Sigmoid colon (tissue), 7 donors: ENCODE data around the gene TBX15. TPM values are rescaled to one million over a fixed set of nuclear protein-coding genes. Genes with fewer than 3 reads are reported as not detected.

ENCODE experiments used
- DNase-seq: peaks from one replicate; pipeline ENCODE4 v3.0.0-alpha.2; 2019
- H3K27ac ChIP-seq, 4 donors: fragments of 200-600 bp; sonication (generic); one replicate each; pipeline ENCODE4 v1.5.1; 2016 to 2019; ENCODE audit warnings: mild to moderate bottlenecking in 1 of 4
- H3K27me3 ChIP-seq, 3 donors: fragments of 200-600 bp; sonication (generic); one replicate each; pipeline ENCODE4 v1.5.1; 2019; ENCODE audit warnings: mild to moderate bottlenecking in 1 of 3
- H3K36me3 ChIP-seq, 4 donors: fragments of 200-600 bp; sonication (generic); one replicate each; pipeline ENCODE4 v1.5.1; 2016 to 2019
- H3K4me1 ChIP-seq, 4 donors: fragments of 200-600 bp; sonication (generic); one replicate each; pipeline ENCODE4 v1.5.1; 2017 to 2019
- H3K4me3 ChIP-seq, 4 donors: fragments of 200-600 bp; sonication (generic); one replicate each; pipeline ENCODE4 v1.5.1; 2017 to 2019; ENCODE audit warnings: mild to moderate bottlenecking in 2 of 4, moderate library complexity in 1 of 4
- H3K9me3 ChIP-seq, 4 donors: fragments of 200-600 bp in 3 of 4; sonication (generic) in 3 of 4; one replicate each; pipeline versions ENCODE4 v1.5.1 to v1.6.1; 2013 to 2019
- CTCF ChIP-seq, 4 experiments: fragments of 450-650 bp in 3 of 4; fragments of 200-600 bp in 1 of 4; IDR thresholded peaks; one replicate each; pipeline ENCODE4 v1.5.1; 2016 to 2019; ENCODE audit warnings: antibody characterized with exemption in 4 of 4, mild to moderate bottlenecking in 3 of 4, moderate library complexity in 2 of 4
- EP300 ChIP-seq, 4 donors: sonication (generic); formaldehyde crosslinking; IDR thresholded peaks; one replicate each; pipeline ENCODE4 v1.6.1; 2017; ENCODE audit warnings: antibody characterized with exemption in 4 of 4
- POLR2A ChIP-seq, 2 donors: fragments of 450-650 bp; IDR thresholded peaks; one replicate each; pipeline ENCODE4 v1.6.1; 2016; ENCODE audit warnings: antibody characterized with exemption in 2 of 2, mild to moderate bottlenecking in 2 of 2, moderate library complexity in 2 of 2
- POLR2AphosphoS5 ChIP-seq, 4 donors: sonication (generic); formaldehyde crosslinking; IDR thresholded peaks; one replicate each; pipeline ENCODE4 v1.6.1; 2017; ENCODE audit warnings: antibody characterized with exemption in 4 of 4
- WGBS, 2 donors: extraction: QIAGEN DNeasy Blood & Tissue Kit; methylation state at CpG; one replicate each; pipeline ENCODE4 v1.1.7; 2013; 5-methylcytosine and 5-hydroxymethylcytosine counted together
- intact Hi-C: fragments of 100-400 bp; cut with DNase I; formaldehyde crosslinking; loops from one replicate; pipeline ENCODE4 v1.15.1; 2023
- polyA plus RNA-seq, 3 donors: library from polyadenylated mRNA; stranded (reverse); fragments of 200-250 nt; gene quantifications; one replicate each; pipeline ENCODE4 v1.2.3, GENCODE V29; 2013
- total RNA-seq, 4 donors: library from RNA; depleted of rRNA; stranded (reverse); fragments of >200 nt; gene quantifications; one replicate each; pipeline ENCODE4 v1.1.0, GENCODE V29; 2016
- donor health status: healthy with polysubstance abuse.
- donor health status: Bipolar disorder and iron deficiency.
- donor health status: healthy.

TBX15 gene
- total and polyA plus RNA-seq, 7 donors = under 0.01 to 0.28 (median 0.03) TPM; not detected in 2

DNA sequence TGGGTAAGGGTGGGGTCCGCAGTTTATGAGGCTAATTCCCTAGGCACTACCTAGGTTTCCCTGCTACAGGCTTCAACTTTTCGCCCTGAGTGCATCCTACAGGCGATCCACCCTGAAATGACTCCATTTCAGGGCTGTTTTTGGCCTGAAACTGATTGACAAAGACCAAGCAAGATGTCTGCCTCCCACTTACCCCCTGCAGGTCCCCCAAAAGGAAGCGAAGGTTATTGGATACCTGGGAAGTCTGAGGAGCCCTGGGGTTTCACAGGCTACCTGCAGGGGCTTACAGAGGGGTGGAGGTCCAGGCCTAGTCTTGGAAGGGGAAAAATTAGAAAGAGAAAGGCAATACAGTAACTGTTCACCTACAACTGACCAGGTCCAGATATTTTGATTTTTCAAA, 3.3 kb upstream of the TBX15 start:
- H3K4me1 ChIP-seq = peaks cover 0 to 27% (median 23%) of the 10 kb centered on the region in 4 donors
- no peak for DNase-seq
- H3K4me3 ChIP-seq = no peak overlapping the region
- H3K9me3 ChIP-seq = peaks cover 0 to 2% (median 0%) of the 10 kb centered on the region in 4 donors
- intact Hi-C loops = no loop called here
- TF ChIP-seq CTCF (IDR thresholded peaks at IDR 0.05) (no peak), EP300 (IDR thresholded peaks at IDR 0.05) (no peak), POLR2A (IDR thresholded peaks at IDR 0.05) (no peak), POLR2AphosphoS5 (IDR thresholded peaks at IDR 0.05) (no peak)
- 6 to 16% methylated on average over 4 of the region's 4 CpGs for WGBS, 2 donors
- no peaks in the 10 kb centered on the region for H3K36me3 ChIP-seq
- peaks cover 78 to 100% (median 97%) of the 10 kb centered on the region in 3 donors for H3K27me3 ChIP-seq
- H3K27ac ChIP-seq = no peak overlapping the region

GRCh38 chr1:118990513-118991152, 2.5 kb upstream of the TBX15 start:
- no peaks in the 10 kb centered on the region for H3K36me3 ChIP-seq
- 43 to 53% methylated on average over 8 of the region's 8 CpGs for WGBS, 2 donors
- H3K4me3 ChIP-seq = no peak overlapping the region
- TF ChIP-seq POLR2AphosphoS5 (IDR thresholded peaks at IDR 0.05) = no peak
- no peak for TF ChIP-seq EP300 (IDR thresholded peaks at IDR 0.05)
- no peak for TF ChIP-seq CTCF (IDR thresholded peaks at IDR 0.05)
- no peak for TF ChIP-seq POLR2A (IDR thresholded peaks at IDR 0.05)
- DNase-seq = no peak
- H3K4me1 ChIP-seq = peaks cover 0 to 34% (median 26%) of the 10 kb centered on the region in 4 donors
- H3K27ac ChIP-seq = no peak overlapping the region
- peaks cover 80 to 100% (median 97%) of the 10 kb centered on the region in 3 donors for H3K27me3 ChIP-seq
- intact Hi-C loops = no loop called here
- peaks cover 0 to 2% (median 0%) of the 10 kb centered on the region in 4 donors for H3K9me3 ChIP-seq

DNA sequence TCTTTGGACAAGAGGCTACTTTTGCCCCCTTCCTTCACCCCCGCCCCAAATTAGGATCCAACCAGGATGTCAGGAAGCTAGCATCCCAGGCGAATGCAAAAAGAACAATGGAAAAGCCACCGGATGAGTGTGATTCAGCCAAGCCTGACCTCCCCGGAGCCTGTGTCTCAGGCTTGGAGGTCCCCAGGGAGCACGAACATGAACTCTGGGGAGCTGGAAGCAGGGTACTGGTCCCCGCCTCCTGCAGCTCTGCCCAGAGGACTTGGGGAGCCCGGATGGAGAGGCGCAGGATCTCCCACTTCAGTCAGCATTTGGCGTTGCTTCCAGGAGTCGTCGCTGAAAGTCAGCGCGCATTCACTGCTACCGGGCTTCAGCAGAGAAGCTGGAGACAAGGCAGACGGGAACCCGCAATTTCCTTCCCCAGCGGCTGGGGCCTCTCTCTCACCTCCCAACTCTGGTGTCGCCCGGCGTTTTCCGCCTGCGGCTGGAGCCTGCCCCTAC, 1.8 kb upstream of the TBX15 start:
- intact Hi-C loops = loop anchor here (10.0 kb wide), 1 partner anchor 155 kb away; the partner anchor contains the start of gene WARS2
- 7 to 33% methylated on average over 22 of the region's 22 CpGs for WGBS, 2 donors
- Histone ChIP-seq H3K27ac (no peak overlapping the region), H3K4me1 (peaks cover 0 to 35% (median 32%) of the 10 kb centered on the region in 4 donors), H3K36me3 (no peaks in the 10 kb centered on the region), H3K9me3 (peaks cover 0 to 2% (median 0%) of the 10 kb centered on the region in 4 donors), H3K27me3 (peaks cover 88 to 100% (median 98%) of the 10 kb centered on the region in 3 donors), H3K4me3 (no peak overlapping the region)
- TF ChIP-seq POLR2A (IDR thresholded peaks at IDR 0.05) = no peak
- DNase-seq = no peak

DNA sequence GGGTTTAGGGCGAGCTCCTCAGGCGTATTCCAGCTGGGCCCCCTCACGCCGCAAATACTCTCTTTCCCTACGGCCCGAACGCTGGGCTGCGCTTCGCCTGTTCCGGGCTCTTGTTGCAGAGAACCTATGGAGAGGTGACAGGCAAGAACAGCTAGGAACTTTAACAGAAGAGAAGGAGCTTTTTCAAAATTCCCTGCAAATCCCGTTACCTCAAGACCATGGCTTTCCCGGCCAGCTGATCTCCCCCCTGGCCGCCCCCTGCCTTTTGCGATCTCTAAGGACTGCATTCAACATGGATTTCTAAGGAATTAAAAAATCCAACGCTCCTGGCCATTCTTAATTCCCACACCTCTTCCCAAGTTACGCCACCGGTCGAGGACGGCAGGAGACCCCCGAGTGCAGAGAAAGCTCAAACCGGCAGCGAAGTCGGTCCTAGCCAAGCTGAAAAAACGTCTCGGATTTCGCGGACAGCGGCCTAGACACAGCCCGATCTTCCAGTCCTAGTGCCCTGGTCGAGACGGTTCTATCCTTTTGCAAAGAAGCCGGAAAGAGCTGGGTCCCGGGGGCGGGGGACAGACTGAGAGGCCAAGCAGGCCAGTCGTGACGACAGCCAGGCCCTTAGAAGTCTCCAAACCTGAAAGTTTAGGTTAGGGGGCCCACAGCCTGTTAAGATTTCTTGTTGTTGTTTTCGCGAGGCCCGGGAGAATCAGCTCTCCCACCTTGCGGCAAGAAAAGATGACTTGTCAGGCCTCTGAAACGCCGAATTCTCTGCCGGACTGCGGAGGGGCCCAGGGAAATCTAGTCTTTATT, 1.1 kb upstream of the TBX15 start:
- DNase-seq = no peak
- Histone ChIP-seq H3K36me3 (no peaks in the 10 kb centered on the region), H3K27me3 (peaks cover 88 to 100% (median 98%) of the 10 kb centered on the region in 3 donors), H3K9me3 (peaks cover 0 to 2% (median 0%) of the 10 kb centered on the region in 4 donors), H3K27ac (no peak overlapping the region), H3K4me1 (peaks cover 0 to 42% (median 39%) of the 10 kb centered on the region in 4 donors), H3K4me3 (no peak overlapping the region)
- TF ChIP-seq POLR2AphosphoS5 (IDR thresholded peaks at IDR 0.05) (no peak), EP300 (IDR thresholded peaks at IDR 0.05) (no peak), POLR2A (IDR thresholded peaks at IDR 0.05) (no peak), CTCF (IDR thresholded peaks at IDR 0.05) (no peak)
- 11 to 24% methylated on average over 44 of the region's 44 CpGs for WGBS, 2 donors
- intact Hi-C loops = loop anchor here (10.0 kb wide), 1 partner anchor 156 kb away; the partner anchor contains the start of gene WARS2
